GM15510 (cell line): Measurements from ENCODE around the gene RNF149.

Experiments used
- POLR2A ChIP-seq: IDR thresholded peaks from 3 replicates; pipeline ENCODE4 v1.6.1; 2011; ENCODE audit warnings: borderline replicate concordance; ENCODE audit not compliant: insufficient read length; ENCODE audit errors: extremely low read depth

The RNF149 gene

DNA sequence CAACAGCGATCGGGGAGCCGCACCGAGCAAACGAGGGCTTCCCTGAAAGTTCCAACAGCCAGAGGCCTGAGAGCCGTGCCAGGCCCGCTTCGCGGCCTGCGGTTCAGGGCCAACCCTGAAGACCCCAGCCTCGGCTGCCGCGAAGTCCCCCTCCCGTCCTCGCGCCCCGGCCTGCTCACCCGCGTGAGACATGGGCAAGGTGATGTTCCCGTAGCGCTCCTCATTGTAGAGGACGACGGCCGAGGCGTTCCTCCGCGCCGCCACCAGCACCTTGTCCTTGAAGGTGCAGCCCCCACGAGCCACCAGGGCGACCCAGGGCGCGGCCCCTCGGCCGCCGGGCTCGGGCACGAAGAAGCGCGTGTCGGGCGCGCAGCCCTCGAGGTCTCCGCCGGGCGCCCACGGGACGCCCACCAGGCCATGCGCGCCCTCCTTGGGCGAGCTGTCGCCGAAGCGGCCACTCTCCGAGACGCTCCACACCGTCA lies 510 bp downstream of the RNF149 start:
- no peak for TF ChIP-seq POLR2A

DNA sequence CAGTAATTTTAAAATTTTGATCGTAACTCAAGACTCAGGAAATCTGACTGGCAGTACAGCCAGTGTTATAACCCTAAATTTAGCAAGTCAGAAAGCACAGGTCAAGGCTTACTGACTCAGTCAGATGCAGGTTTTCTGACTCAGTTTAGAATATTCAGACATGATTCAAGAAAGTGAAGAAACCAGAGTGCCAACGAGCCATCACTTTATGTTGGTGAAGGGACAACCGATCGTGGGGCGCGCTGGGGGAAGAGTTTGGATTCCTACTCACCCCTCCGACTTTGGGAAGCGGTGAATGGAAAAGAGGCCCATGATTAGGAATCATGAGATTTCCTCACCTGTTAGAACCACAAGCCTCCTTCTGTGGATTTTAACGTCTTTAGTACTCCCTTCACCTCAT lies 998 bp downstream of the RNF149 start:
- no peak for TF ChIP-seq POLR2A

DNA sequence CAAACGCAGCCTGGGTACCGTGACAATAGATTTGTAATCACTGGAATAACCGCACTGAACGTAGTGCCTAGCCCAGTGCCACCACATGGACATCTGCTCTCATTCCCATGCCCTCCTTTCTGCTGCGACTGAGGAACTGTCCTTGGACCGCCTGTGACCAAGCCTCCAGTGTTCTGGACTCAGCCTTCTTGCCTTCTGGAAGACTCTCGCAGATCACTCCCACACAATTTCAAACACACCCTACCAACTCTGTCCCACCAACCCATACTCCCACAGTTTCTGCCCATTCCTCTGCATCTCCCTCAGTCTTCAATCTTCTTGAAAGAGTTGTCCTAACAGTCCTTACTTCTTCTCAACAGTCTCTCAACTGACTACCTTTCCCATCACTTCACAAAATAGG lies 2.1 kb downstream of the RNF149 start:
- no peak for TF ChIP-seq POLR2A

DNA sequence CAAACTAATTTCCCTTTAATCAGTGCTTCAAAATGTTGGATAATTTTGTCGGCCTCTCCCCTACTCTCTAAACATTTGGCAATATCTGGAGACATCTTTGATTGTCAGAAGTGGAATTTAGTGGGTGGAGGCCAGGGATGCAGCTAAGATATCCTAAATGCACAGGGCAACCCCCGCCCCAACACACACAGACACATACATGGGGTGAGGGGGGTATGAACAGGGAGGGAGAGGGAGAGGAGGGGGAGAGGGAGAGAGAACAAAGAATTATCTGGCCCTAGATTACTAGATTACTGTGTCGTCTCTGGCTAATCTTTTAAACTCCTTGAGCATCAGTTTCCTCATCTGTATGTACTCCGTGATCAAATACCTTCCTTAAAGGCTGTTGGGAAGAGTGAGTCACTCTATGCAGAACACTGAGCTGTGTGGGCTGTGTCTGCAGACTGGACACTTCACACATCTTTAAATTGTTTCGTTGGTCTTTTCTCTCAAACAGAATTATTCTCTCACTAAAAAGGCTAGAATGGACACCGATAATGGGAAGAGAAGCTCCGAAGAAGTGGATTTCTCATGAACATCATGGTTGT lies 2.9 kb downstream of the RNF149 start:
- no peak for TF ChIP-seq POLR2A

DNA sequence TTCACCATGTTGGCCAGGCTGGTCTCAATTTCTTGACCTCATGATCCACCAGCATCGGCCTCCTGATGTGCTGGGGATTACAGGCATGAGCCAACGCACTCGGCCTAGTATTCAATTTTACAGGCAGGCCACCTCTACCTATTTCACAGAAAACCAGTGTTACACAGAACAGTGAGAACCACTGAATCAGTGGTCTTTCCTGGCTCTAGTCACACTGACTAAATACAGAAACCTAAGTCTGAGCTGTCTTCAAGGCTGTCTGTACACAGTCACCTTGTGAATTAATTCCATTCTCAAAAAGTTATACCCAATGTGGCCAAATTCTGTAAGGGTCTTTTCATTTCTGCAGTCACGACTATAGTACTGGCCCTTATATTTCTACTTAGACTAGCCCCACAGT lies 3.5 kb downstream of the RNF149 start:
- TF ChIP-seq POLR2A, result no peak

DNA sequence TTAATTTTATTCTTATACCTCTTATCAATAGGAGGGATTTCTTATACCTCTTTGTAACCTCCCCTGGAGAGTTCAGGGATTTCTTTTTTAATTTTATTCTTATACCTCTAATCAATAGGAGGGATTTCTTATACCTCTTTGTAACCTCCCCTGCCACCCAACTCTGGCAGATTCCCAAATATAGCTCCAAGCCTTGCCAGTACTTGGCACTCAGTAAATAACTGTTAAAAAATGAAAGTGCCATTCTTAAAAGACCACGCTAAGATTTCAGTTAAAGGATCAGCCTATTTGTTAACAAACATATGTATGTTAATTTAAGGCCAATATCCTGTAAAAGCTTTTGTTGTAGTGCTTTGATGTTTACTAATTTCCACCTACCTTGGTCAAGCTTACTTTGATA lies 4.8 kb downstream of the RNF149 start:
- TF ChIP-seq POLR2A, result no peak

DNA sequence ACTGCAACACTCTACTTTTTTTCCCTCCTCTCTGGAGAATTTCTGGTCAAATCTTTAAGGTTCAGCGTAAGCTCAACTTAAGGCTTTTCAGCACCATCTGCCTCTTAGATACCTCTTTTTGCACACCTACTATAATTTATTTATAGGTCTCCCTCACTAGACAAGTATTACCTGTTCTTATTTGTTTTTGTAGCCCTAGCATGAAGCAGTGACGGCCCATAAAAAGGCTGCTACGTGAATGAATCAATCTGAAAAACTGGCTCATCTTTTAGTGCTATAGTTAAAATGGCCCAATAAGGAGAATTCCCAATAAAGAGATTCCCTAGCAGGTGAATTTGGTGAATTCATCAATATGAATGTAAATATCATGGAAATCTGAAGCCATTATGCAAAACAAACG lies 6.5 kb downstream of the RNF149 start:
- TF ChIP-seq POLR2A, result no peak

DNA sequence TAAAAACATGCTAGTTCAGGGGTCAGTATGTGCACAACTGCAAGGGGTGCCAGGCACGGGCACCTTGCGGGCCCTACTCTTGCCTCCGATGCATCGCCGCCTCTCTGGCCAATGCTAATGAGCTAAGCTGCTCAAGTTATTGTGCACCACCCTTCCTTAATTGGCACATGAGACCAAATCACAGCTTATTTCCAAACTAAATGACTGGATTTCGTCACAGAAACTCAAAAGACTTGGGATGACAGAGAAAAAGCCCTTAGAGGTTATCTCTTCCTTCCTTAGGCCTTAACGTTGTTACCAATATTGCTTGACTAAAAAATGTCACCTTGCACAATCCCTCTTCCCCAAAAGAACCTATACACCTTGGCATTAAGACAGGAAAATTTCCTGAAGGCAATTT lies 7.7 kb downstream of the RNF149 start:
- no peak for TF ChIP-seq POLR2A

DNA sequence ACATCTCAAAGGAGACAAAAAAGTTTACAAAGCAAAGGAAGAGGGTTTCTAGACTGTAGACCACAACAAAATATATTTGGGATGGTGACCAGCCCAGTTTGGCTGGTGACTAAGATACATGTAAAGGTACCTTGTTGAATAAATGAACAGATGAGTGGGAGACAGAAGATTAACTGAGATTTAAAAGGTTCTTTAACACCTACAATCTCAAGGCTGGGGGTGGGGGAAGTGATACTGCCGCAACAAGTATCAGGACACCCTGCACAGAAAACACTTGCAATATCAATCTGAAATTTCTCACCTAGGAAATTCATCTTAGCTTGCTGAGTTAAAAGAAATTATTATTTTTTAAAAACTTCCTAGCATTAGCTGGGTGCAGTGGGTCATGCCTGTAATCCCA lies 8.3 kb downstream of the RNF149 start:
- TF ChIP-seq POLR2A, result no peak

DNA sequence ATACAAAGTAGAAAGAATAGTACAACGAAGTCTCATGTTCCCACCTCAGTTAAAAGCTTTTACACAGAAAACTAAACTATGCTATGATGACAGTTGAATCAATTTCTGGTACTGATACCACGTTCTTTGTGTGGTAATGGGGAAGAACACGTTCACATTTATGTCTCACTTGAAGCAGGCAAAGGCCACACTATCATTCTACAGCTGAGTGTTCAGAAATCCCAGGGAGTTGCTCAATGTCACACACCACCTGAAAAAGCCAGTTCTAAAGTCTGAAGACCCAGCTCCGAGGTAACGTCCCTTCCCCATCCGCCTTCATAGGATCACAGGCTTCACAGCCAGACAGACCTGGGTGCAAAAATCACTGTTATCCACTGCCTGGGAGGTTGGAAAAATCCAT lies 8.9 kb downstream of the RNF149 start:
- TF ChIP-seq POLR2A, result no peak

DNA sequence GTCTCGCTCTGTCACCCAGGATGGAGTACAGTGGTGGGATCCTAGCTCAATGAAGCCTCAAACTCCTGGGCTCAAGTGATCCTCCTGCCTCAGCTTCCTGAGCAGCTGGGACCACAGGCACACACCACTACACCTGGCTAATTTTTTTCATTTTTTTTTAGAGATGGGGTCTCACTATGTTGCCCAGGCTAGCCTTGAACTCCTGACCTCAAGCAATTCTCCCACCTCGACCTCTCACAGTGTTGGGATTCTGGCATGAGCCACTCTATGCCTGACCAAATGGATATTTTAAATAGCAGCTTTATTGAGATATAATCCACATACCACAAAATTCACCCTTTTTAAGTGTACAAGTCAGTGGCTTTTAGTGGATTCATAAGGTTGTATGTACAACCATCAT lies 11.1 kb downstream of the RNF149 start:
- no peak for TF ChIP-seq POLR2A

DNA sequence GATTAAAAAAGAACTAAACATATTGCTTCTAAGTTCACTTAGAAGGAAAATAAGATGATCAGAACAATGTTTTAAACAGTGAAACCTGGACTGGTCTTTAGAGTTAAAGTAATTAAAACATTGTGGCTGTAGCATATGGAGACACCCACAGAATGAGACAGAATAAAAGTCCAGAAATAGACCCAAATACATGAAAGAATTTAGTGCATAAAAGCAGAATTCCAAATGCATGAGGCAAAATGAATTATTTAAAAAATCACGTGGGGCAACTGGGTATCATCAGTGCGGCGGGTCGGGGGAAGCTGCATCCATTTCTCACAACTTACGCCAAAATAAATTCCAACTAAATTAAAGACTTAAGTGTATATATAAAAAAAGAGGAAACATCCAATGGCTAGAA lies 12.1 kb downstream of the RNF149 start:
- TF ChIP-seq POLR2A, result no peak

DNA sequence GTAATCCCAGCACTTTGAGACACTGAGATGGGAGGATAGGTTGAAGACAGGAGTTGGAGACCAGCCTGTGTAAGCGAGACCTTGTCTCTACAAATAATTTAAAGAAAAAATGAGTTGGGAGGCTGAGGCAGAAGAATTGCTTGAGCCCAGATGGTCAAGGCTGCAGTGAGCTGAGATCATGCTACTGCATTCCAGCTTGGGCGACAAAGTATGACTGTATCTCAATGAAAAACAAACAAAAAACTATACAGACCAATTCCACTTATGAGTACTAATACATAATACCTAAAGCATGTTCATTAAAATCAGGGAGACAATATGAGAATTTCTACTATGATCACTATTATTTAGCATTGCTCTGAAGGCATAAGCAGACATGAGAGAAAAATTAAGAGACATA lies 12.6 kb downstream of the RNF149 start:
- no peak for TF ChIP-seq POLR2A

DNA sequence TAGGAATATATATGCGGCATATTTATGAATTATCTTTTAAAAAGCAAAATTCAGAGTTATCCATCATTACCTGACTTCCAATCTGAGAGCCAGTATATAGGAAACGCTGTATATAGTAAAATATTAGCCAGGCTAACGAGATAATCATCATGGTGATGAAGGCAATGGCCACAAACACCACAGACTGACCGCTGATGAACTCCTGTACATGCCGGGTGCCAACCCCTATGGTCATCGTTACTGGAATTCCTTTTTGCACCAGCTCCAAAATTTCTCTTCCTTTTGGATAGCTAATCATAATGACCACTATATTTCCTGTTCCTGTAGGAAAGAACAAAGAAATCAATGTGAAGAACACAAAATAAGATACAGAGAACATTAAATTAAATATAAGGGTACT lies 13.6 kb downstream of the RNF149 start:
- TF ChIP-seq POLR2A, result no peak

DNA sequence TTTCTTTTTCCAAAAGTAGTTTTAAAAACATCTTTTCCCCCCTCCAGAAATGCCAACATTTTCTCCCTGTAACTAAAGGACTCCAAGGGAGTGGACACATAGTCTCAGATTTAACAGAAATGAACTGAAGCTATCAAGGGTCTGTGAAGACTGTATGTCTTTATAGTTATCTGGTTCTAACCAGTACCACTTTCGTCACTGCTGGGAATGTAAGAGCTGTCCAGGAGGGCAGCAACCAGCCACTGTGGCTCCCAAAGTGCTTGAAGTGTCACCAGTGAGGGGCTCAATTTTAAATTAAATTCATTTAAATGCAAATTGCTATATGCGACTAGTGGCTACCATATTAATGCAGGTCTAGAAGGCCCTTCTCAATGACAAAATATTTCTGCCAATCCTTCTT lies 15.0 kb downstream of the RNF149 start:
- no peak for TF ChIP-seq POLR2A

DNA sequence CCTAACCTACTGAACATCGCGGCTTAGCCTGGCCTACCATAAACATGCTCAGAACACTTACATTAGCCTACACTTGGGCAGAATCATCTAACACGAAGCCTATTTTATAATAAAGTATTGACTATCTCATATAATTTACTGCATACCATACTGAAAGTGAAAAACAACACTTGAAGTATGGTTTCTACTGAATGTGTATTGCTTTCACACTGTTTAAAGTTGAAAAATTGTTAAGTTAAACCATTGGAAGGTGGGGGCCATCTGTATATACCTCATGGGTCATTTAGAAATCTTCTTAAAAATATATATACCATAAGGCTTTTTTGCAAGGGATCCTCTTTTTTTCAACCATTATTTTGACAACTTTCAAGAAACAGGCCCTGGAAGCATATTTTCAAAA lies 16.5 kb downstream of the RNF149 start:
- no peak for TF ChIP-seq POLR2A

DNA sequence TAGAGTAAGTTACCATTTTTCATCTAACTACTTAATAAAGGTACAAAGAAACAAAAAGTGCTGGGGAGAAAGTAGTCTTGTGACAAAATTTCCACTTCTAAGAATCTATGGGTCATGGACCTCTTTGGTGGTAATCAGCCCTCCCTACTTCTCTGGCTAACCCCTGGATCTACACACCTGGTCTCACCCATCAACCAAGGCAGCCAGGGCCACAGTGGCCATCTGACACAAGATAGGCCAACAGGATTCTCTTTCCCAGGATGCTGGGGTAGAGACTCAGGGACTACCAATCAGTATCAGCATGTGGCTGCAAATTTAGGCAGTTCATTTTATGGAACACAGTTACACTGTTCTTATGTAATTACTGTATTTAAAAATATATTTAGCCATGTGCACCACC lies 17.8 kb downstream of the RNF149 start:
- no peak for TF ChIP-seq POLR2A

DNA sequence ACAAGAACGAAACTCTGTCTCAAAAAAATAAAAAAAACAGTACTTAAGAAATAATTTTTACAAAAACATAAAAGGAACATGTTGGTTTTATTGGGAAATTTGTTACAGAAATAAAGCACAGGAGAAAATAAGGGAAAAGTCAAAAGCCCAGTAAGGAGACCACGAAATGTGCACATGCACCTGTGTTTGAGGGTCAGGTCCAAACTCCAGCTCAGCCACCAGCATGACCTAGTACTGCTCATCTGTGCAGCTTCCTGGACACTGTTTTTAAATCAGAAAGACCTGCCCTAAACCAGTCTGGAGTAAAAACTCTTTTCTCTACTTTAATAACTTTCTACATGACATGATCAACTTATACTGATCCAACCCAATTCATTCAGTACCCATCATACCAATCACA lies 21.2 kb downstream of the RNF149 start:
- TF ChIP-seq POLR2A, result no peak

DNA sequence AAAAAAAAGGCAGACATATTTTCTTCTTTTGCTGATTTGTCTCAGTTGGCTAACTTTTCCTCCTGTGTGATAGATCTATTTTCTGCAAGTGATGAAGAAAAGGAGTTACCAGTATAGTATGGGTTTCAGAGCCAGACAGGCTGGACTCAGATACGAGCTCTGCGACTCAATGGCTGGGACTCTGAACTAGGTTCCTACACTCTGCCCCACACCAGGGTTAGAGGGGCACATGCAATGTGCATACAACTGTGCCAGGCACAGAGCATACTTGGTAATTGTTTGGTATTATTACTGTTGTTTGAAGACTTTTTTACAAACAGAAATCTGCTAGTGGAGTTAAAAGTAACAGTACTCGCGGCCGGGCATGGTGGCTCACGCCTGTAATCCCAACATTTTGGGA lies 21.8 kb downstream of the RNF149 start:
- TF ChIP-seq POLR2A, result no peak

DNA sequence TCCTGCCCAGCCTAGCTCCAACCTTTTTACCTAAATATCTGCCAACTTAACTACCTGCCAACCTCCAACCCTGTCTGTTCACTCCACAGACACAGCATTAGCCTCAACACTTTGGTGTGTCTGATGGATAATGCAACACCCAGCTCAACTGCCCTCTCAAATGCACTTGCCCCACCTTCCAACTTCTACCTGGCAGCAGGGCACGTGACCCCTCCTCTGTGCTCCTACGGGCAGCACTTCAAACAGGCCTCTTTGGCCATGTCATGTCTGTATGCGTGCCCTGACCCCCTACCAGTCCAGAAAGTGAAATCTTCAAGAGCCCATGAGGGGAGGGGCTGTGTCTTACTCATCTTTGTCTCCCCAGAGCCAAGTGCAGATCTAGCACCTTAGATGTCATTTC lies 25.5 kb downstream of the RNF149 start:
- no peak for TF ChIP-seq POLR2A
